GM21737 (cell line): ENCODE measurements around the gene BRME1.

Source experiments
- ATAC-seq: cut with Tn5 transposase; IDR thresholded peaks from one replicate; pipeline ENCODE4 v1.9.1; 2021; ENCODE audit warnings: mild to moderate bottlenecking, moderate library complexity; ENCODE audit not compliant: unreplicated experiment

BRME1 gene

DNA sequence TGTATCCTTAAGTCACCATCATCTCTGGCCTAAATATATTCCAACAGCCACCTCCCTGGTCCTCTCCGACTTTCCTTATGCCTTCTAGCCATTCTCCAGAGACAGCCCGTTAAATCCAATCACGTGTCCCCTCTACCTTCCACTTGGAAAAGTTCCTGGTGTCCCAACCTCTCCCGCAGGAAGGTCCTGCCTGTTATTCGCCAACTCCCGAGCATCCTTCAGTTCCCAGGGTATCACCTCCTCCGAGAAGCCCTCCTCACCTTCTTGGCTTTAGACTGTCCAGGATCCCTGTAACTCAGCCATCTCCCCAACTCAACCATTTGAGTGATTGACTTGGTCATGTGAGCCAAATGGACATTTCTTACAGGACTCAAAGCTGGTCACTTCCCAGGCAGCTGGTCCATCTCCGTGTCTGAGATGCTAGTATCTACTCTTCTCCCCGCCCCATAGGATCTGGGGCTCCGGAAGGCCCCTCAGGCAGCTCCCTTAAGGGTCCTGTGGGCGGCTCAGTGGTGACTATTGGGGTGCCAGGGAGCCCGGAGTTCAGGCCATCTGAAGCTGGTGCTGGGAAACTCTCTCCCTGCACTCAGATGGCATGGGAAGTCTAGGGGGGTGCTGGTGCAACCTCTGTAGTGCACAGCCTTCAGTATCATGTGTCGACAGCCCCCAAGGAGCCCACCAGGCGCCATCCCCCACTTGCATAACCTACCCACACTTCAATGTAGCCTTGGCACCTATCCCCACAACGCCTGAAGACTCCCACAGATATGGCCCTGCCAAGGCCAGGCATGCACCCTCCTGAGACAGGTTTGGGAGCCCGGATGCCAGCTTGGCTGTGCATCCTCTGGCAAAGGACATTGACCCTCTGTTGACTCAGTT, 56.9 kb downstream of the BRME1 start:
- ATAC-seq: no peak

DNA sequence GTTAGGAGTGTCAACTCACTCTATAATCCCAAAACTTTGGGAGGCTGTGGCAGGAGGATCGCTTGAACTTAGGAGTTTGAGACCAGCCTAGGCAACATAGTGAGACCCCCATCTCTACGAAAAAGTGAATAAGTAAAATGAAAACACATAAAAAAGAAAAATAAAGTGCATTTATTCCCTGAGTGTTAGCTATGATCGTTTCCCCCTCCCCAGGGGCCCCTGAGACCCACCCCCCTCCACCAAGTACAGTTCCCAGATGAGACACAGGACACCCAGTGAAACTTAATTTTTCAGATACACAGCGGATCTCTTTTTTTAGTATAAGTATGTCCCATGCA, 57.6 kb downstream of the BRME1 start:
- no peak for ATAC-seq

- peak; percentile 26 for ATAC-seq
Observed at GRCh38 chr19:13847407-13848339, 58.2 kb downstream of the BRME1 start.

DNA sequence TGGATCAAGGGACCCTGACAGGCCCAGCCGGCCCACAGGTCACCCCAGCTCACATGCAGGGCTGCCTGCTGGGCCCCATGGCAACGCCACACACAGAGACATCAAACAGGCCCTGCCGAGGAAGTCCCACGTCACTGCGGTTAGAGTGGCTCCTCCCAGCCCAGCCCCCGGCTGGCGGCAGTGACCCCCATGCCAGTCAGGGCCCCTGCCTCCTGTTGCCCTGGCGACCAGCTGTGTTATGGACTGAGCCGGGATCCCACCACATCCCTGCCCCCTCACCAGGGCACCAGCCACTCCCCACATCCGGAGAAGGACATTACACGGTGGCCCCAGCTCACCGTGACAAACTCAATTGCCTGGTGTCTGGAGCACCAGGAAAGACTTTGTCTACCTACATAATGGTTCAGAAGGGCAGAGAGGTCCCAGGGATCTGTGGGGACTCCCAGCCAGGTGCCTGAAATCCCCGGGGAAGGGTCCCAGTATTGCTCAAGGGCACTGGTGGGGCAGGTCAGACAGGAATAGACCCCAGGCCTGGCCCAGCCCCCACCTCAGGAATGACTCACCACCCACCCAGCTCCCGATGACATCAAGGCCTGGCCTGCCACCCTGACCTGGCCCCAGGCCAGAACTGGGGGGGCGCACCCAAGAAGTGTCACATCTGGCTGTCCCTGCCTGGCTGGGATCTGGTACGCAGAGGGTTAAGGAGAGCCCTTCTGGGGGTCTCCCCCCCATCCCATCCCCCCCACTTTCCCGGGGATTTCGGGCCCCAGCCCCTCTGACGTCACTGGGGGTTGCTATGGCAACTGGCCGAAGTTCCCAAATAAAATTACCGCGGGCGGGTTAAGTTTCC, 59.1 kb downstream of the BRME1 start:
- ATAC-seq: peak; percentile 45

DNA sequence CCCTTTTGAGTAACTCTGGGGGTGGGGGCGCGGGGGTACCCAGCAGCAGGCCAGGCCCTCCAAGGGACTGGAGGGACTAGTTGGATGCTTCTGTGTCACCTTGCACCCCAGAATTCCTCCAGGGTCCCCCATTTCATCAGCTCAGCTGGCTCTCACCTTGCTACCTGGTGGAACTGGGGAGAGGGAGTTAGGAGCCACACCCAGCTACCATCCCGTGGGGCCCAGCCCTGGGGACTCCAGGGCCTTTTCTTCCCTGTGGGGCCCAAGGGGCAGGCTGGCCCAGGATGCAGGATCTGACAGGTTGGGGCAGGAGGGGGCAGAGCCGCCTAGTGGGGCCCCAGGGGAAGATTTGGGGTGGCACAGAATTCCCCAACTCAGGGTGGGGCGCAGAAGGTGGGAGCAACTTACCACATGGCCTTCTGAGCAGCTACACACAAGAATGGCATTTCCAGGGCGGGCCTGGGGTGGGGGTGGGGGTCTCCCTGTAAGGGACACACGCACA, 61.7 kb downstream of the BRME1 start:
- no peak for ATAC-seq

GRCh38 chr19:13843104-13843921, 62.6 kb downstream of the BRME1 start:
- ATAC-seq: no peak

DNA sequence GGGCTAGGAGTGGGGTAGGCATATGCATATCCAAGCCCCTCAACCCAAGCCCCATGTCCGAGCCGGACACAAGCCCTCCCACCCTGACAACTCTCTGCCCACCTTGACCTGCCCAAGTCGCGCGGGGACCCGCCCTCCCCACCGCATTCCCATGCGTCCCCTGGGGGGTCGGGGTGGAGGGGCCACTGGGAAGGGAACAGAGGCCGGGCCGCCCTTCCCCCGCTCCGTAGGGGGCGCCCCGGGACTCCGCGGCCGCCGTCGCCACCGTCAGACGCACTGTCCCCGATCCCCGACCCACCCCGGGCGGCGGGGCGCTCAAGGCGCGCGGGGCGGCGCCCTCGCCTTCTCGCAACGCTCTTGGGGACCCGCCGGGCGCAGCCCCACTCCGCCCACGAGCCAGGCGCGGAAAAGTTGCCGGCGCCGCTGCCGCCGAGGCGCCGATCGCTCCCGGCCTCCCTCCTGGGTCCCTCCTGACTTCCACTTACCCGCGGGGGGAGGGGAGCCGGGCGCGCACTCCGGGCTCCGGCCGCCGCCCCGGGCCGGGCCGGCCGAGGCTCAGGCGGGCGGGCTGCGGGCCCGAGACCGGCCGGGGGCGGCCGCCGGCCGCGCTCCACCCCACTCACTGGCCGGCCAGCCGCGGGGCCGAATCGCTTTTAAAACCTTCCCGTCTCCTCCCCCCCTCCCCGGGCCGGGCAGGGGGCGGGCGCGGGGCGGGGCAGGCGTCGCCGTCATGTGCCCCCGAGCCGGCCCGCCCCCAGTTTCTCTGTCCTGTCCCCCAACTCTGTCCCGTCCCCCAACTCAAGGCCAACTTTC, 63.4 kb downstream of the BRME1 start:
- no peak for ATAC-seq

DNA sequence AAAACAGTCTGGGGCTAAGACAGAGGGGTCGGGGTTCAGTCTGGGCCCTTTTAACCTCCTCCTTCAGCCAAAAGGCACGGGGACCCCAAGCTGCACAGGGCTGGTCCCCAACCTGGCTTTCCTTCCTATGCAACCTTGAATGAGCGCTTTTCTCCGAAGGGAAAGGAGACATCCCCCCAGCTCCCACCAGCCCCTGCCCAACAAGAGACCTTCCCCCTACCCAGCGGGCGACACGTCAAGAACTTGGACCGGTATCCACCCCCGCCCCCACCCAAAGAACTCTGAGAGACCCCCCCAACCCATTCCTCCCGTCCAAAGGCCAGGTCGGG, 64.0 kb downstream of the BRME1 start:
- no peak for ATAC-seq

DNA sequence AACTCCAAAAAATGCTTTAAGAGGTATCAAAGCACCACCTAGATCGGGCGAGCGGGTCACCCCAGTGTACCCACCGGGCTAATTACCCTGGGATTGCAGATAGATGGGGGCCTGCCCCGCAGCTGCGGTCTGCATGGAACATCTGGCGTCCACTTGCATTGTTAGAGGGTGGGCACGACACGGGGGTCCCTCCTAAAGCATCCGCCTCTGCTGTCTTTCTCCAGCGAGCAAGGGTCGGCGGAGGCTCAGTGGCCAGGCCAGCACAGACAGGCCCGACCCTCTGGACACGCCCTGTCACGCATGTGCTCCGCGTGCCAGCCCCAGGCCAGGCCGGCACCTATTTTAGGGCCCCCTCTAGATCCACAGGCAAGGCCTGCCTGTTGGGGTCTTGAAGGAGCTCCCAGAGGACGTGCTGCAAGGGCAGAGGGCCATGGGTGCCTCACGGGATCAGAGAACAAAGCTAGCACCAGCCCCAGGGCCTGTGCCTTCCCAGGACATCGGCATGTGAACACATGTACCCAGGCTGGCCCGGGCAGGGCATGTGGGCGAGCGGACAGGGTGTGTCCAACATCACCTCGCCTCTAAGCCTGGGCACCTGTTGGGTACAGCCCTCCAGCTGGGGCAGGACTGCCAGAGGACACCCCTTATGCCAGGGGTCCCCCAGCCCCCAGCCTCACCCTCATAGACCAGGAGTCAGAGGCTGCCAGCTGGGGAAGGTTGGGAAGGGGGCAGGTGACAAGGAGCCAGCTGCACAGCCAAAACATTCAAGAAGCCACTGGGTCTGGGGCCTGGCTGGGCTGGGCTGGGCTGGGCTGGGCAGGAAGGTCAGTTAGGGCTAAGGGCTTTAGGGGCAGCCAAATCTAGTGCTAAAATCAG, 64.6 kb downstream of the BRME1 start:
- no peak for ATAC-seq

DNA sequence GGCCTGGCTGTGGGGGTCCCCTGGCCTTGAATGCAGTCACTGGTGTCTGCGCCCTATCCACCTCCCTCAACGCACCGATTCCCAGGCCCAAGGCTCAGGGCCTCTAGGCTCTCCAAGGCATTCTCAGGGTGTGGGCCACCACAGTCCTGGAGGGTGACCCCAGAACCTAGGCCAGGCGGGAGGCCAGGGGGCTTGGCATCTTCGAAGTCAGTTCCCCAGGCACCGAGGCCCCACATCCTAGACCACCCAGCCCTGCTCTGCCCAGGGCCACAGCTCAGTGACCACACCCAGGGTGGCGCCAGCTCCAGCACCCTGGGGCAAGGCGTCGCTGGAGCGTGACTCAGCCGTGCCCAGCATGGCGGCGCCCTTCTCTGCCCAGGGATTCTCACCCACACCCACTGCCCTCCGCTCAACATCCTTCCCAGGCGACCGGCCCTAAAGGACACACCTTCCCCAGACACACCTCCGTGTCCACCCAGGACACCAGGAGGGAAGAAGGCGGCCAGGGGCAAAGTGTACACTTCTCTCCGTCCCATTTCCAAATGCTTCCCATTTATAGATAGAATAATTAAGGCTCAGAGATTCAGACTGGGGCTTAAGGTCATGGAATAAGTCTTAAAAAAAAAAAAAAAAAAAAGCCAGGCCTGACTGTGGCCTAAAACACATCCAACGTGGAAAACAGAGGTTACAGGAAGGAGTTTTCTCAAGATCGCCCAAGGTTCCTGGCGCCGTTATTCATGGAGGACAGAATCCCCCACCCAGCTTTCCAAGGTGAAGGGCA, 65.4 kb downstream of the BRME1 start:
- ATAC-seq: no peak

DNA sequence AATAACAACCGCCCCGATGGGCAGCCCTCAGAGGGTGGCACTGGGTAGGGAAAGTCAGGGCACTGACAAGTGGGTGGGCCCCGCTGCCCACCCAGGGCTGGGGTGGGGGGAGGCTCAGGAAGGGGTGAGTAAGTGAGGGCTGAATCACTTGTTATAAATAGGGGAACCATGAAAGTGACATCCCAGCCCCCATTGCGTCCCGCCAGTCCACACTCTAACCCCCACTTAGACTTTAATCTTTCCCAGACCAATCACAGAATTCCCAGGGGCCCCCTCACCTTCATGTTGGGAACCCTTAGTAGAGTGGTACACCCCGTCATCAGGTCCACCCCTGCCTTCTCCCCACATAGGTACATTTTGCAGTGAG, 66.0 kb downstream of the BRME1 start:
- ATAC-seq: no peak

DNA sequence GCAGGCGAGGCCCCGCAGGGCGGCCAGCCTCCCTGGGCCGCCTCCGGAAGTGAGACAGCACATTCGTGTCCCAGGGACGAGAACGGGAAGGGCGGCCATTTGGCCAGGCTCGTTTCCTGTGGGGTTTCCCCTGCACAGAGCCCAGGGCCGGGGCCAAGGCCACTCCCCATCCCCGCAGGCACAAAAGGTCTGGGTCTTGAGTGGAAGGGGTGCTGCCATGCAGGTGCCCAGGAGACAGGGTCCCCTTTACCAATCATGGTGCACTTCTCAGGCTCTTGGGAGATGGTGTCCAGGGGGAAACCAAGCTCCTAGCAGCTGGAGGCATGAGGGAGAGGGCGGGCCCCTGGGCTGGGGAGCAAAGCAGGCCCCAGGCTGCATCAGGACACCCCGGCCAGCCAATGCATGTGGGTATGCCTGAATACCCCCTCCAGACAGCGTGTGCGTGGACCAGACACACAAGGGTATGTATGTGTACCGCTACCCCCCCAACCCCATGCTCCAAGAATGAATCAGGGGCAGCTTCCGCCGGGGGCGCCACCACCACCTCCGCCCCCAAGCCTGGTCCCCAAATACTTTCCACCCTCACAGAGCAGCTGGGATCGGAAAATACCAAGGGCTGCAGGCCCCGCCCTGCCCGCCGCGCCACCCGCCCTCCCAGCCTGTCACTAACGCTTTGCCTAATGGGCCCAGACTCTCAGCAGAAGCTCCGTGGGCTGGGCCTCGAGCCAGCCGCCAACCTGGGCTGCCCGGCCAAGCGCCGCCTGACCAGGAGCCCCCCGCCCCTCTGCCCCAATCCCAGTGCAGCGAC, 66.6 kb downstream of the BRME1 start:
- peak; percentile 28 for ATAC-seq

DNA sequence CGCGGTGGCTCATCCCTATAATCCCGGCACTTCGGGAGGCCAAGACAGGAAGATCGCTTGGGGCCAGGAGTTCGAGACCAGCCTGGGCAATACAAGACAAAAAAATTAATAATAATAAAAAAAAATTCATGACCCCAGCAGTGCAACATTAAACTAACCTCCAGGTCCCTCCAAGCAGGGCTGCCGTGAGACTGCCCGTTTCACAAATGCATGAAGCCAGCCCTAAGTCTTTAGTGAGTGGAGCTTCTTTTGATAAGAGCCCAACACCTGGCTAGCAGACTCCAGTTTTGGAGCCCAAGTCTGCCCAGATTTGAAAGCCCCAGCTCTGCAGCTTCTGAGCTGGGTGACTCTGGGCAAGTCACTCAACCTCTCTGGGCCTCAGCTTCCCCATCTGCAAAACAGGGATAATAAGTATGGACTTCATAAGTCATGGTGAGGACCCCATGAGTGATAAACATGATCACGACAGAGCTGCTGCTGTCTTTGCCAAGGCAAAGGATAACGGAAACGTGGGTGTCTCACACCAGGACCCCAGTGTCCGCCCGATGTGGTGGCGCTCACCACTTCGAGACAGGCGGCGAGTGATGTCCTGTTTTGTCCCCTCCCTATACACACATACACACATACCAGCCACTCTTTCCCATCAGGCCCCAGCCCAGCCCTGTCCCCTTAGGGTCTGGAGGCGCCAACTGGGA, 67.3 kb downstream of the BRME1 start:
- ATAC-seq: no peak

DNA sequence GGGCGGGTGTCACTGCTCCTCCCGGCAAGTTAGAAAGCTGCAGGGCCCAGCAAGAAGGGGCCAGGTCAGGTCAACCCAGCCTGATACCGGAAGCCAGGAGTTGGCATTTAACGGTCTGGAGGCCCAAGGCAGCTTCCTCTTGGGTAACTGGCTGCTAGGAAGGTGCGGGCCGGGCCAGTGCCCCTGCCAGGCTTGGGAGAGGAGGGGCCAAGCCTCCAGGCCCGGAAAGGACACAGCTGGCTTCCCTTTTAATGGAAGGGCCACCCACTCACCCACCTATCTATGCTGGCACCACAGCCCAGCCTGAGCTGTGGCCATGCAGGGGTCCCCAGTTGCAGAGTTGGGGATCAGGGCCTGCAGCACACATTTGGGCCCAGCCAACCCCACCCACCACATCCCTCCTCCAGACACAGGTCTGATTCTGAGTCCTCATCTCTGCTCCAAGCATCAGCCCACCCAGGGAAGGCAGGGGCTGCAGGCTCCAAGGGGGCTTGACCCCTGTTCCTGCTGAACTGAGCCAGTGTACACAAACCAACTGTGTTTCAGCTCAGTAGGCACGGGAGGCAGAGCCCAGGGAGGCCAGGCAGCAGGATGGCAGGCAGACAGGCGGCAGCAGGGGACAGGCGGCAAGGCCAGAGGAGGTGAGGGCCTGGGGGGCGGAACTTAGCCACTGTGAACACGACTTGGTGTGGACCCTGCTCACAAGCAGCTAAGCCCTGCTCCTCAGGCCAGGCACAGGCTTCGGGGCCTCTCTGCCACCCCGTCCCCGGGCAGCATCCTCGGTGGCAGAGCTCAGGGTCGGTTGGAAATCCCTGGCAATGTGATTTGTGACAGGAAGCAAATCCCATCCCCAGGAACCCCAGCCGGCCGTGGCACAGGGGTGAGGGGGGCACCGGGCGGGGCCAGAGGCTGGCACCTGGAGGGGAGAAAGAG, 69.9 kb downstream of the BRME1 start:
- ATAC-seq: no peak
